ENCODE measurements around the gene YPEL3.

- TF ChIP-seq CTCF (IDR thresholded peaks at IDR 0.05) (no peak), POLR2A (IDR thresholded peaks at IDR 0.05) (no peak)
Measured at GRCh38 chr16:30113711-30114333, 17.8 kb upstream of the YPEL3 start.

All from adrenal gland (tissue), 5 donors.